Muscle of back (tissue), 11 donors: Measurements from ENCODE around the gene BMP7. TPM values are rescaled to one million over a fixed set of nuclear protein-coding genes. Genes with fewer than 3 reads are reported as not detected.

Experiments used
- DNase-seq, 3 donors: peaks; one replicate each; pipeline versions ENCODE4 v3.0.0 to v3.0.0-alpha.2; 2013
- polyA plus RNA-seq, 10 donors: library from polyadenylated mRNA; unstranded; fragments of 120-200 nt; gene quantifications; one replicate each; pipeline ENCODE4 v1.2.1, GENCODE V29; 2013; ENCODE audit not compliant: insufficient read length in 10 of 10

Gene BMP7
- polyA plus RNA-seq, 10 donors = 2.7 to 12.5 (median 3.5) TPM

GRCh38 chr20:57155415-57155814, 111.0 kb downstream of the BMP7 start:
- DNase-seq = no peak

GRCh38 chr20:57153238-57153905, 113.1 kb downstream of the BMP7 start:
- no peak for DNase-seq

GRCh38 chr20:57152557-57152956, 113.9 kb downstream of the BMP7 start:
- DNase-seq = peak in 1 of 3 donors; percentile 32

- DNase-seq = no peak
Observed at GRCh38 chr20:57150559-57150958, 115.9 kb downstream of the BMP7 start.

GRCh38 chr20:57148263-57148662, 118.2 kb downstream of the BMP7 start:
- DNase-seq = no peak

GRCh38 chr20:57147185-57147584, 119.3 kb downstream of the BMP7 start:
- DNase-seq = no peak

GRCh38 chr20:57146155-57146554, 120.3 kb downstream of the BMP7 start:
- DNase-seq = no peak

- no peak for DNase-seq
Observed at GRCh38 chr20:57145089-57145631, 121.3 kb downstream of the BMP7 start.

- DNase-seq = no peak
Observed at GRCh38 chr20:57143173-57143572, 123.3 kb downstream of the BMP7 start.

GRCh38 chr20:57142667-57143066, 123.8 kb downstream of the BMP7 start:
- DNase-seq = no peak

- DNase-seq = no peak
Observed at GRCh38 chr20:57141492-57141891, 124.9 kb downstream of the BMP7 start.

GRCh38 chr20:57140416-57140965, 126.0 kb downstream of the BMP7 start:
- no peak for DNase-seq

GRCh38 chr20:57139342-57140093, 126.9 kb downstream of the BMP7 start:
- DNase-seq = no peak

- DNase-seq = no peak
Observed at GRCh38 chr20:57138198-57138995, 128.0 kb downstream of the BMP7 start.

GRCh38 chr20:57137676-57138075, 128.8 kb downstream of the BMP7 start:
- DNase-seq = no peak

- DNase-seq = no peak
Observed at GRCh38 chr20:57136734-57137133, 129.7 kb downstream of the BMP7 start.

GRCh38 chr20:57135875-57136274, 130.6 kb downstream of the BMP7 start:
- DNase-seq = no peak

GRCh38 chr20:57134804-57135203, 131.6 kb downstream of the BMP7 start:
- no peak for DNase-seq

GRCh38 chr20:57133926-57134650, 132.4 kb downstream of the BMP7 start:
- DNase-seq = peak in 1 of 3 donors; percentile 34

GRCh38 chr20:57131601-57132391, 134.6 kb downstream of the BMP7 start:
- no peak for DNase-seq
